GM19438 (cell line): ENCODE results near the gene SLMAP.

ENCODE experiments used
- ATAC-seq: cut with Tn5 transposase; IDR thresholded peaks from one replicate; pipeline ENCODE4 v1.9.1; 2021; ENCODE audit warnings: low read depth; ENCODE audit not compliant: unreplicated experiment

Gene SLMAP

DNA sequence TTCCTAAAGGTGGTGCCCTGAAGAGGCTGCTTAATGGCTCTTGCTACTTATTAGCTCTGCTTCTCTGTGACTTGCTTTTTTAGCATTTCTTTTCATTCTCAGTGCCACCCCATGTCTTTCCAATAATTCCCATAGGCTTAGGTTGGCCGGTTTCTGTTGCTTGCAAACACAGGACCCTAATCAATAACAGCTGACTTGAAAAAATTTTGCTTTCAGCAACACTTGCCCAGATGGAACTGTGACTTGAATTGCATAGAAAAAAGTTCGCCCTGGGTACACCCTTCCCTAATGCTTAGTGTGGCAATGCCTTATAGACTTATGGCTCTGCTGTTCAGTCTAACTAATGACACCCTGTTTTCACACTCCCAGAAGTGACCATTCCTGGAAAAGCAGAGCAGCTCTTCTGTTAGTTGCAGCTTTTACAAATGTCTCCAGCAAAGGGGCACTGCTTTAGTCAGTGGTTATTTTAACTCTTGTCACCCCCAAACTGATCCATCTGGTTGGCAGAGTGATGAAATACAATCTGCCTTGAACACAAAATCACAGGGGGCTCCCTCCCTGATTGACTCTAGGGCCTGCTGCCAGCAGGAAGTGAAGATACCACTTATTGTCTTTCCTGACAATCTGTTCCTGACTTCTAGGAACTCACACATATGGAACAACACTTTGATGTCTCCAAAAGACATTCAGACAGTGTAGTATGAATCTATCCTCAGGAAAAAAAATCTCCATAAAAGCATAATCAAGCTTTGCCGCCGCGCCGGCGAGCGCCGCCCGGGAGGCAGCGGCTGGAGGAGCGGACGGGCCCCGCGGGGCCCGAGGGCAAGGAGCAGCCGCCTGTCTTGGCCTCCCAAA, 9.7 kb upstream of the SLMAP start:
- no peak for ATAC-seq

DNA sequence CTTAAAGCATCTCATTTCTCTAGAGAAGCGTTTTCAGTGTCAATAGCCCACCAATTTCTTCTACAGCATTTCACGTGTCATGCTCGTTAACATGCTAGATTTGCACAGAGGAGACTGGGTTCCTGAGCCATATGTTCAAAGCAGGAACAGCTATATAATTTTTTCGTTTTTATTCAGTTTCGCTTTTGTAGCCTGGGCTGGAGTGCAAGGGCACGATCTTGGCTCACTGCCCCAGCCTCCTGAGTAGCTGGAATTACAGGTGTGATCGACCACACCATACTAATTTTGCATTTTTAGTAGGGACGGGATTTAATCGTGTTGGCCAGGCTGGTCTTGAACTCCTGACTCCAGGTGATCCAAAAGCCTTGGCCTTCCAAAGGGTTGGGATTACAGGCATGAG, 6.6 kb upstream of the SLMAP start:
- no peak for ATAC-seq

DNA sequence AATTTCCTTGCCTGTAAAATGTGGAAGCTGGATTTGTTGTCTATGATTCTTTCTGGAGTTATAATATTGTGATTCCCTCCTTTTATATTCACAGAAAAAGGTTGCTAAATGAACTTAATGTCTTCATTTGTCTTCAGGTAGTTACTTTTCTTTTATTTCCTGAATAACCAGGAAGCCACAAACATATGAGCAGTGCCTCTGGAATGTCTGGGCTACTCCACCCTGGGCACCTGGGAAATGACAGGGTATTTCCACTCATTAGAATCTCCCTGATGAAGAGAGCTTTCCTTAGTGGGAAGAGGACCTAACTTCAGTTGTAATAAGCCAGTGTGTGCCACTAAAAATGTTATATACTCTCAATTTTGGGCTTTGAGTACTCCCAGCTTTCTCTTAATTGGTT, 3.8 kb upstream of the SLMAP start:
- no peak for ATAC-seq

DNA sequence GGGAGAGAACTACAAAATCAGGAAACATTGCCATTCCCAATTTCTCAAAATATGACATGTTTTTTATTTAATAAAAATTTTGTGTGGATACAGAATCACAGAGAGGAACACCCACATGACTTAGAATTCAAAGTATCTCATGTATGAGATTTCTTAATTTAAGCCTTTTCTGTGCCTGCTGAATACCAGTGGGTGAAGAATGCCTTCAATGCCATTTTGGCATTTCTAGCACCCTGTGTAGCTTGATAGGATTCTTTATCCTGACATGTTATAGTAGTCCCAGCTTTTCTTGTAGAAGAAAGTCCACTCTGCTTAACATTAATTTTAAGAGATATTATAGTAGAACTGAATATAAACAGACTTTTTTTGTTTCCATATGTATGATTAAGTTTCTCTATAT, 3.1 kb upstream of the SLMAP start:
- ATAC-seq = no peak

DNA sequence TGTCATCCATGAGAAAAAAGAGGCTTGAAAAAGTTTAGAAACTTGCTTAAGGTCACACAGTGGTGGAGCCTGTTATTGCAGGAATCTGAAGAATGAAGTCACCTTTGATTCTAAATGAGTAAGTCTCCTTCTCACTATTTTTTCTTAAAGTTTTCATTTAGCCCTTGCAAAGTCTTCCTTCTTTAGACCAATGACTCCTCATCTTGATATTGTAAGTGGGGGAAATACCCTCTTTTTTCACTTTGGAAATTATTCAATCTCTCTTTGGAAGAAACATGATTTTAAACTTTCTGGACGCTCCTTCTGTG, 787 bp upstream of the SLMAP start:
- ATAC-seq = no peak

DNA sequence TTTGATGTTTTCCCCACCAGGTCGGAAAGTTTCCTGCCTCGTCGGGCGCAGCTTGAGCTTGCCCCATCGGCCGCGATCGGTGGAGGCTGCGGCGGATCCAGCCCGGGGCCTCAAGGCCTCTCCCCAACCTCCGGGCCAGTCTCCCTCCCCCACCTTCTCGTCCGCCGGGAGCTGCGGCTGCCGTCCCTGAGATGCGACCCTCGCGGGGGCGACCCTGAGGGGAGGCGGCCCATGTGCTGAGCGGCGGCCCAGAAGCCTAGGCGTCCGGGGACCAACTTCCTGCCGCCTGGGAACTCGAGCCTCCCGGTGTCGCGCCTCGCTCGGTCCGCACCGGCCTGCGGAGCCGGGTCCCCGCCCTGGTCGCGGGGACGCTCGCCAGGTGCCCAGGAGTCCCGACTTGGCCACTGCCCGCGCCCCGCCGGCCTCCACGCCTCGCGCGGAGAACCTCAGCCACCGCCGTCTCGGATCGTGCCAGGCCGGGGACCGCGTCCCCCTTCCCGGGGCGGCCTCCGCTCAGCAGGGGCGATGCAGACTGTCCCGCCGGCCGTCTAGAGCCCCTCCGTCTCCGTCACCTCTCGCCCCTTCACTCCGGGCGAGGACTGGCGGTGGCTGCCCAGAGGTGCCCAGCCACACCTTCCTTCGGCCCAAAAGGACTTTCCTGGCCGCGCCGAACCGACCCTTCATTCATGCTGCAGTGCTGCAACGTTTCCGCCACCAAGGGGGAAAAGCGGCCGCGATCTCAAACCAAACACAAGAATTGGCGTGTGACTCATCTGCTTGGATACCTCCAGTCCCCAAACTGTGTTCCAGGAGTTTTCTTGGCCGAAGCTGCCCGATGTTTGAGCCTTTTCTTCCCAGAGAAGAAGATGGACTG, 656 bp downstream of the SLMAP start:
- peak; percentile 8 for ATAC-seq

DNA sequence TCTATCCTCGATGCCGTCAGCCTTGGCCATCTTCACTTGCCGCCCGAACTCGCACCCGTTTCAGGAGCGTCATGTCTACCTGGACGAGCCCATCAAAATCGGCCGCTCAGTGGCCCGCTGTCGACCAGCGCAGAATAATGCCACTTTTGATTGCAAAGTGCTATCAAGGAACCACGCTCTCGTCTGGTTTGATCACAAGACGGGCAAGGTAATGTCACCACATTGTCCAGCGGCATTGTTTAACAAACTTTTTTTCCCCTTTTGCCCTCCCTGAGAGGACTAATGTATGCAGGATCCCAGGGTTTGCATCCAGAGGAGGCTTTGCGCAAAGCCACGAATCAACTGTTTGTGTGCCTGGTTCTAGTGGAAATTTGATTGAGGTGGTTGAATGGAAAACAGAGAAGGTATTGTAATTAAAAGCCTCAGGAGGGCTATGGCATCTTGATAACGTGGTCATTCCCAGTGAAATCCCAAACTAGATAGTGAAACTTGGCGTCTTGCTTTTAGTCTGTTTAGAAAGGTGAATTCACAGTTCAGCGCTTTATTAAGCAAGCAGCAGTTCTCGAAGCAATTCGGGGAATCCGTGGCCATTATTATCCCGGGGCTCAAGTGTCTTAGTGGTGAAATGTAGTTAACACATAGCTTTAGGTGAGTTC, 1.7 kb downstream of the SLMAP start:
- no peak for ATAC-seq

DNA sequence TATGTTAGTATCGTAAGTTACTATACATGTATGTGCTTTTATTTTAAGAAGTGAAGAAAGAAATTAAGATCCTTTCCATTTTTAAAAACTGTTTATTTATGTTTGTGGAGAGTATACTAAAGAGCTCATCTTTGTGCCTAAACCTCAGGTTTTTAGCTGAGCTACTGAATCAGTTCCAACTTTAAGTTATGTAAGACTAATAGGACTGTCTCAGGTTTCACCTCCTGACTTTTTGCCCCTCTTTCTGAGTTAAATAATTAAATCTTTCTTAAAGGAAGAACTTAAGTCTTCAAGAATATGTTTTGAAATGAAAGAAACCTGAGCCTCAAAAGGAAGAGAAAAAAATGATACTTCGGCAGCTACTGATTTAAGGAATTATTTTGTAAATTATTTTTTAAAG, 2.6 kb downstream of the SLMAP start:
- no peak for ATAC-seq

DNA sequence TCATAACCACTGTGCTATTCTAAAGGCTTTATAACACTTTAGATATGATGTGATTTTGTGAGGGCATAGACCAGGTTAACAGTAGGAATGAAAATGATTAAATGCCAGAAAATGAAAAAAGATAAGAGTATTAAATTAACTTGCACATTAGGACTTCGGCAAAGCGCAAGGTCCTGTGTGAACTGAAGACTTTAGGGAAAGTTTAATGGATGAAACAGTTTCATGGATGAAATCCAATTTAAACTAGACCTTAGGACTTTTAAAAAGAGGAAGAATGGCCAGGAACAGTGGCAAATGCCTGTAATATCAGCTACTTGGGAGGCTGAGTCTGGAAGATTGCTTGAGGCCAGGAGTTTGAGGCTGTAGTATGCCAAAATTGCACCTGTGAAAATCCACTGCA, 8.7 kb downstream of the SLMAP start:
- ATAC-seq = no peak

DNA sequence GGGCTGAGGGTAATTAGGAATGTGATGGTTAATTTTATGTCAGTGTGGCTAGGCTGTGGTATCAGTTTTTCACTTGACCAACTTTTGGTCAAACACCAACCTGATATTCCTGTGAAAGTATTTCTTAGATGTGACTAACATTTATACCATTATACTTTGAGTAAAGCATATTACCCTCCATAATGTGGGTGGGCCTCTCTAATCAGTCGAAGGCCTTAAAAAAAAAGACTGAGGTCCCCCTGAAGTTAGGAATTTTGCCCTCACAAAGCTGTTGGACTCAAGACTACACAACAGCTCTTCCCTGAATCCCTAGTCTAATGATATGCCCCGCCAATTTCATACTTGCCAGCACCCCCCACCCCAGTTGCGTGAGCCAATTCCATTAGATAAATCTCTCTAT, 12.5 kb downstream of the SLMAP start:
- ATAC-seq = no peak

DNA sequence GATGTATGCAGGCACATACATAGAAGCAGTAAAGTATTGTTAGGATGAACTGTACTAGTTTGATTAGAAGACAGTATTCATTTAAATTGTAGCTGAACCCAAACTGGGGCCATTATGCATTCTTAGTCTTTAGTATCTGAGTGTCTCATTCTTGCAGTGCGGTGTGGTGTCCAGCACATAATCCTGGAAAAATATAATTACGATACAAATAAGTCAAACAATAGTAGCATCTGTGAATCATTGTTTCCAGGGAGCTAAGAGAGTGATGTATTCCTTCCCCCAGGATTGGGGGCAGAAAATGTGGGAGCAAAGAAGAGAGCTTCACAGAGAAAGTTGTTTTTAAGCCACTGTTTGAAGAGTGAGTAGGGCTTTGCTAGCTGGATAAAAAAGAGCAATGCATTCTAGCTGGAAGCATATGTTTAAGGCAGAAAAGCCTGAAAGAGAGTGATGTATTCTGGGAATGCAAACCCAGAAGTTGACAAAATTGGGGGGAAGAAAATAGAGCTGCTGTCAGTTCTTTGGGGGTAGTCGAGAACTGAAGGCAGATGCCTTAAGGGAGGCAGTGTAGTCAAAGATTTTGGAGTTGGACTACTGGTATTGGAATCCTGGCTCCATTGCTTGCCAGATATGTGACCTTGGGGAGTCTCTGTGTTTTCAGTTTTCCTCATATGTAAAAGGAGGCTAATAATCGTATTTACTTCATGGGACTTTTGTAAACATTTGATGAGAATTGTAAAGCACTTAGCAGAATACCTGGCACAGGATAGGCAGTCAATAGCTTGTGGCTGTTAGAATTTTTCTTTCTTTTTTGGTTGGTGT, 14.1 kb downstream of the SLMAP start:
- ATAC-seq = no peak

DNA sequence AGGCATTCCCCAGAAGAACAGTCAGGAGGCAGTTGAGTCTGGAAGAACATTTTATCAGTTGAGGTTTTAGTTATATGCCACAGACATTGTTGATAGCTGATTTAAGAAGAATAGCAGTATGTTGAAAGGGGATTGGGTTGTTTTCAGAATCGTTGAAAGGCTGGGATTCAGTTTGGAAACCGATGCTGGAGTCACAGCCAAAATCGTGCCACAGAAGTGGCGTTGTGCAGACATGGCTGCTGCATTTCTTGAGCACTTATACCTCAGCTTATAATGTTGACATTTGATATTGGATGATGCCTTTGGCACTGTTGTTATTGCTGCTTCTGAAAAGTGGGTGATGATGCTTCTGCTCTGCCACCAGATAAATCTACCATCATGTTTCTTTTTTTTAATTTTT, 16.1 kb downstream of the SLMAP start:
- no peak for ATAC-seq

DNA sequence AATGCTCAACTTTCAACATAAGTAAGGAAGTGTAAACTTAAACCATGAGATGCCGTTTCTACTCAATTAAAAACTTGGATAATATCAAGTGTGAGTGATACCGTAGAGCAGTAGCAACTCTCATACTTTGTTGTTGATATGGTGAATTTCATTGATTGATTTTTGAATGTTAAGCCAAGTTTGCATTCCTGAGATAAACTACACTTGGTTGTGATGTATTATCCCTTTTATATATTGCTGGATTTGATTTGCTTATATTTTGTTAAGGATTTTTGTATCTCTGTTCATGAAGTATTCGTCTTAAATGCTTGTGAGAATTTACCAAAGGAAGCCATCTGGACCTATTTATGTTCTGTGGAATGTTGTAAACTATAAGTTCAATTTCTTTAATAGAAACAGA, 21.7 kb downstream of the SLMAP start:
- no peak for ATAC-seq

DNA sequence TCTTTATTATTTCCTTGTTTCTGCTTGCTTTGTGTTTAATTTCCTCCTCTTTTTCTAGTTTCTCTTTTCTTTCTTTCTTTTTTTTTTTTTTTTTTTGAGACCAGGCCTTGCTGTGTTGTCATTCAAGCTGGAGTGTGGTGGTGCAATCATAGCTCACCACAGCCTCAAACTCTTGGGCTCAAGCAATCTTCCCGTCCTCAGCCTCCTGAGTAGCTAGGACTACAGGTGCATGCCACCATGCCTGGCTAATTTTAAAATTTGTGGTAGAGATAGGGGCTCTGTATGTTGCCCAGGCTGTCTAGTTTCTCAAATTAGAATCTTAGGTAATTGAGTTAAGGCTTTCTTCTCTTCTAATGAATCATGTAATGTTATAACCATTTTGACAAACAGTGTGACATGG, 22.4 kb downstream of the SLMAP start:
- no peak for ATAC-seq

DNA sequence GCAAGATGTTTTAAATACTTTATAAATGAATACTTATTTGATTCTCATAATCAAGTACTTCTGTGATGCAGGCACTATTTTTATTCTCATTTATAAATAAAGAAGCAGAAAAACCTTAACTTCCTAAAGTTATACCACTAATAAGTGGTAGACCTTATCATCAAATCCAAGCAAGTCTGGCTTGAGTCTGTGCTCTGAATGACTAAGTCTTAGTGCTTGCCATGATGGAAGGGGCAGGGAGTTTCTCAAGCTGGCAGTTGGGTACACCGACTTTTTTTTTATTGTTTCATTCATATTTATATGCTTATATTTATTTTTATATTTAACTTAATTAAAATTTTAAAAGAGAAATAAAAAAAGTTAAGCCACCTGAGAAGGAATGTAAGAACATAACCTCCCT, 23.6 kb downstream of the SLMAP start:
- no peak for ATAC-seq

DNA sequence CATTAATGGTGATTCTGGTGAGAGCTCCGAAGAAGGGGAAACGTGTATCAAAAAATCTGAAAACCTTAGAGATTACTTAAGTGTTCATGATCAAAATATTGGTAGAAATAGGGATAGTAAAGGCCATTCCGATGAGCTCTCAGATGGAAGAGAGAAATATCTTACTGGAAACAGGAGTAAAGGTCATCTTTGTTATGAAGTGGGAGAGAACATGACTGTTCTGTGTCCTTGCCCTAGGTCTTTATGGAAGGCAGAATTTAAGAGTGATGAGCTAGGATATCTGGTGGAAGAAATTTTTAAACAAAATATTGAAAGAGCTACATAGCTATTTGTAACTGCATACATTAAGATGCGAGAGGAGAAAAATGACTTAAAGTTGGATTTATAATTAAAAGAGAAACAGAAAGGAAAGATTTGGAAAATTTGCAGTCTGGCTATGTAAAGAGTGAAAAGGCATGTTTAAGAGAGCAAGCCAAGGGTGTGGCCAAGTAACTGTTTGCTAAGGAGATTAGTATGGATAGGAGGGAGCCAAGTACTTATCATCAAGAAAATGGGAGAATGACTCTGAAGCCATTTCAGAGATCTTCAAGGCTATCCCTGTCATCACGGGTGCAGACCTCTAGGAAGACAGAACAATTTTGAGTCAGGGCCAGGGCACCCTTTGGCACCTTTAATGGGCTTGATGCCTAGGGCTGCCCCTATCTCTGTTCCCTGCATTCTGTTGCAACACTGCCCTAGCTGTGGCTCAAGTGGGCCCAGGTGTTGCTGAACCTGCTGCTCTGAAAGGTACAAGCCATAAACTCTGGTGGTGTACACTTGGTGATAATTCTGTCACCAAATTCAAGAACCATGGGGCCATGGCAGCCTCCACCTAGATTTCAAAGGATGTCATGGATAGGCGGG, 27.3 kb downstream of the SLMAP start:
- no peak for ATAC-seq

DNA sequence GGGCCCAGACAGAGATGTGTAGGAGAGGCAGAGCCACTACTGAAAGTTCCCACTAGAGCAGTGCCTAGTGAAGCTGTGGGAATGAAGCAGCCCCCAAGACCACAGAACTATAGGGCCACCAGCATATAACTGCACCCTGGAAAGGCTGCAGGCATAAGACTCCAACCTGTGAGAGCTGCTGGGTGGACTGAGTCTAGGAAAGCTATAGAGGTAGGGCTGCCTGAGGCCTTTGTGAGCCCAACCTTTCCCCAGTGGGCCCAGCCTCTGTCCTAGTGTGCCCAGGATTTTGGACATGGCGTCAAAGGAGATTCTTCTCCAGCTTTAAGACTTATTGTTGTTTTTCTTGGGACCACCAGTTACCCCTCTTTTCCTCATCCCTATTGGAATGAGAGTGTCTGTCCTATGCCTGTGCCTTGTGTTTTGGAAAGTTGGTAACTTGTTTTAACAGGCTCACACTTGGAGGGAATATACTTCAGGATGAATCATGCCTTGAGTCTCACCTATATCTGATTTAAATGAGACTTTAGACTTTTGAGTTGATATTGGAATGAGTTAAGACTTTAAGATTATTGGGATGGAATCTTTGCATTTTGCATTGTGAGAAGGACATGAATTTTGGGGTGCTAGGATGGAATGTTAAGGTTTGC, 28.1 kb downstream of the SLMAP start:
- no peak for ATAC-seq

DNA sequence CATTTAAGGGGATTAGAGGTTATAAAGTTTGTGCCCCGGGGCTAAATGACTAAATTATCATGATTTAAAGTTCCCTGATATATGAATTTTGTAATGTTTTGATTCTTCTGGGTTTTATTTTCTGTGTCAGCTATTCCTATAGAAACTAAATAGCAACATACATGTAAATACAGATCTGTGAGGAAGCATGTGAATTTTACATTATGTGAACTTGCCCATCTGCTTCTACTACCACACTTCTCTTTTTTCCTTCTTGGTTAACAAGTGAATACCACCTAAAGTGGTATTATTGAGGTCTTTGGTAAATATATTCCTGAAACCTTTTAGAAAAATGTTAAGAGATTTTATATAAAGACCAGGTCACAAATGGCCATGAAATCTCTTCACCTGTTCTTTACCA, 29.3 kb downstream of the SLMAP start:
- no peak for ATAC-seq
